Cardiac muscle cell (in vitro differentiated cells and primary cell): ENCODE data around the gene IRX3. TPM values are rescaled to one million over a fixed set of nuclear protein-coding genes. Genes with fewer than 3 reads are reported as not detected.

ENCODE experiments used
- DNase-seq, 2 donors: peaks; one replicate each; pipeline versions ENCODE4 v3.0.0 to v3.0.0-alpha.2; 2010 to 2017; ENCODE audit warnings: low read depth in 1 of 2, low spot score in 1 of 2
- H3K27ac ChIP-seq: fragments of 200-600 bp; sonication (generic); 2 replicates; pipeline ENCODE4 v1.5.1; 2016
- H3K27me3 ChIP-seq: fragments of 200-600 bp; sonication (generic); 2 replicates; pipeline ENCODE4 v1.6.0; 2016; ENCODE audit warnings: control low read depth
- H3K36me3 ChIP-seq: fragments of 200-600 bp; sonication (generic); 2 replicates; pipeline ENCODE4 v1.5.1; 2016; ENCODE audit warnings: control low read depth
- H3K4me1 ChIP-seq: fragments of 200-600 bp; sonication (generic); 2 replicates; pipeline ENCODE4 v1.8.1; 2017; ENCODE audit warnings: low read depth, mild to moderate bottlenecking, mixed run types
- H3K4me3 ChIP-seq: fragments of 200-600 bp; sonication (generic); 2 replicates; pipeline ENCODE4 v1.5.1; 2016; ENCODE audit warnings: mild to moderate bottlenecking
- H3K9me3 ChIP-seq: fragments of 200-600 bp; sonication (generic); 2 replicates; pipeline ENCODE4 v1.5.1; 2017; ENCODE audit warnings: low read depth, mild to moderate bottlenecking, control low read depth
- CTCF ChIP-seq: IDR thresholded peaks from 2 replicates; pipeline ENCODE4 v1.5.1; 2012; ENCODE audit warnings: low read depth, mild to moderate bottlenecking, low read length
- polyA plus RNA-seq: library from polyadenylated mRNA; unstranded; fragments of >200 nt; fragmentation: Nextera tagmentation; extraction: Ambion mirVana; gene quantifications from 2 replicates; pipeline ENCODE4 v1.2.1, GENCODE V29; 2016
- total RNA-seq: library from RNA; depleted of rRNA; stranded (reverse); fragments of >200 nt; gene quantifications from 2 replicates; pipeline ENCODE4 v1.2.3, GENCODE V29; 2016

The IRX3 gene
- total RNA-seq = 207 and 209 TPM in 2 replicates
- polyA plus RNA-seq = 190 and 212 TPM in 2 replicates

GRCh38 chr16:54286366-54287130 is at the start of gene IRX3:
Gene IRX3 (minus strand): TSS chr16:54286787. CDS start chr16:54286050, 737 bp downstream.
- peak within 1 kb of the TSS; percentile 99 for H3K27ac ChIP-seq
- peaks cover 24% of the 10 kb centered on the region for H3K36me3 ChIP-seq
- peaks cover 5% of the 10 kb centered on the region for H3K27me3 ChIP-seq
- H3K4me3 ChIP-seq = peak within 1 kb of the TSS; percentile 99
- peak; percentile 91 to 96 for DNase-seq
- peaks cover 9% of the 10 kb centered on the region for H3K4me1 ChIP-seq
- H3K9me3 ChIP-seq = no peaks in the 10 kb centered on the region
- no peak for TF ChIP-seq CTCF

DNA sequence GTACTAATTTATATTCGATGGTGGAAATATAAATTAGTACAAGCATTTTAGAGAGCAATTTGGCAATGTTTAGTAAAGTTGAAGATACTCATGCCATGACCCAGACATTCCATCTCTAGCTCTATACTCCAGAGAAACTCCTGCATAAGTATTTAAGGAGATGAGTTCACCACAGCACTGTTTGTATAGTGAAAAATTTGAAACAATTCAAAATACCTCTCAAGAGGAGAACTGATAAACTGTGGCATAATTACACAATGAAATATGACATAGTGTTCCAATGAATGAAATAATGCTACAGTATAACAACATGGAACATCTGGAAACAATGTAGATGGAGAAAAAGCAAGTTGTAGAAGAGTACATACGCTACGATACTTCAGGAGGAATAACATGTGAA is 48.6 kb upstream of the IRX3 start:
- Histone ChIP-seq H3K36me3 (no peaks in the 10 kb centered on the region), H3K4me3 (no peak overlapping the region), H3K27me3 (no peaks in the 10 kb centered on the region), H3K27ac (no peak overlapping the region), H3K9me3 (no peaks in the 10 kb centered on the region), H3K4me1 (peaks cover 6% of the 10 kb centered on the region)
- no peak for DNase-seq
- no peak for TF ChIP-seq CTCF

GRCh38 chr16:54334208-54334607 is 47.6 kb upstream of the IRX3 start:
- Histone ChIP-seq H3K27me3 (no peaks in the 10 kb centered on the region), H3K27ac (no peak overlapping the region), H3K36me3 (no peaks in the 10 kb centered on the region), H3K9me3 (no peaks in the 10 kb centered on the region), H3K4me1 (peaks cover 6% of the 10 kb centered on the region), H3K4me3 (no peak overlapping the region)
- TF ChIP-seq CTCF = no peak
- DNase-seq = no peak

DNA sequence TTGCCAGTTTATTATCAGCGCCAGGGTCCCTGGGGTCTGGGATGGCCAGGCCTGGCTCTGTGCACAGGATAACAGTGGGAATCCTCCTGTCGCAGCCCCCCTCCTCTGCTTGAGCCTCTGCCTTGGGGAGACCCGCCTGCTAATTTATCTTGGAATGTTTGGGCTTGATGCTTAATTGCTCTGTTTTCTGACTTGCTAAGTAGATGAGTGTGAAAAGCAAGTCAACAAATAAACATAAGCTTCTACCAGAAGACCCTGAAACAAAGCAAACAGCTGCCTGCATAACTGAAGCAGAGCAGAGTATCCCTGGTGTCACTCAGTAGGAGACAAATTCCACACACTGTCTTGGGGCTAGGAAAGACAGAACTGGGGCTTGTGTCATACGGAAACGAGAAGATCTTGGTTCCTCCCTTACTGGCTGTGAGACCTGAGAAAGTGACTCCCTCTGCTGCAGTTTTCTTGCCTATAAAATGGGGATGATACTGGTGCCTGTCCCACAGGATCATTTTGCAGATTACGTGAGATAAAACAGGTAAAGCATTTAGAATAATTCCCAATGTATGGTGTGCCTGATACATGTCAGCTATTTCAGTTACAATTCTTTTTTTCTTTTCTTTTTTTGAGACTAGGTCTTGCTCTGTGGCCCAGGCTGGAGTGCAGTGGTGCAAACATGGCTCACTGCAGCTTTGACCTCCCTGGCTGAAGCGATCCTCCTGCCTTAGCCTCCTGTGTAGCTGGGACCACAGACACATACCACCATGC is 44.8 kb upstream of the IRX3 start:
- no peaks in the 10 kb centered on the region for H3K36me3 ChIP-seq
- no peaks in the 10 kb centered on the region for H3K9me3 ChIP-seq
- H3K27me3 ChIP-seq = no peaks in the 10 kb centered on the region
- peaks cover 6% of the 10 kb centered on the region for H3K4me1 ChIP-seq
- TF ChIP-seq CTCF = no peak
- no peak for DNase-seq
- no peak overlapping the region for H3K4me3 ChIP-seq
- no peak overlapping the region for H3K27ac ChIP-seq

DNA sequence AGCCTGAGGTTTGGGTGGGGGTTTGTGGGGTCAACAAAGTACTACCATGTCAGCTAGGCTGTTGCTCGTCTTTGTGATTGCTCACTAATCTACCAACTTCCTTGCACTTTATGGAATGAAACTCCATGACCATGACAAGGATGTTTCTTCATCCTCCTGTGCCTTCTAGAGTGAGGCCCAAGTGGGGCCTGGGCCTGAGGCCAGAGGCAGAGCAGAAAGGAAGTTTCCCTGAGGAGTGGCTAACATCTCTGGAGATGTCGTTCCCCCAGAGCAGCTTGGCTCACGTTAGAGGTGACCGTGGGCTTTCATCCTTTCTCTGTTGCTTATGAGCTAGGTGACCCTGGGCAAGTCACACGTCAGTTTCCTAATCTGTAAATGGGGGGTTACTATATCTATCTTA is 41.0 kb upstream of the IRX3 start:
- Histone ChIP-seq H3K4me3 (no peak overlapping the region), H3K36me3 (no peaks in the 10 kb centered on the region), H3K27ac (no peak overlapping the region), H3K9me3 (no peaks in the 10 kb centered on the region), H3K4me1 (no peaks in the 10 kb centered on the region), H3K27me3 (no peaks in the 10 kb centered on the region)
- TF ChIP-seq CTCF = no peak
- DNase-seq = no peak
